ENCODE results near the gene SRPK2. TPM values are rescaled to one million over a fixed set of nuclear protein-coding genes. Genes with fewer than 3 reads are reported as not detected.

Gene SRPK2
- total and polyA plus RNA-seq, 2 of the 13 experiments (the other 11 are each of a cell fraction or from before 2014, with no cell fraction given), result 10.1 to 22.3 TPM

- in situ Hi-C loops (cut with HindIII; ENCODE audit: extremely low pct_ligation_motif_present, low pct_unique_long_range_greater_than_20kb), result no loop called here
- ATAC-seq (no peak), DNase-seq (ENCODE audit: low spot score) (no peak), FAIRE-seq (no peak)
- H3K4me2 ChIP-seq (ENCODE audit: low read depth, low read length), result no peak overlapping the region
- no peaks in the 10 kb centered on the region for H3K27me3 ChIP-seq (ENCODE audit: control insufficient read depth in 1 of 2, insufficient read depth in 2 of 2, low read length in 2 of 2)
- no peak overlapping the region for H3K4me3 ChIP-seq (replicated peaks in 1 of 3; ENCODE audit: insufficient read depth in 1 of 3, low read depth in 2 of 3, low read length in 3 of 3)
- BruUV-seq (replicated peaks), result no TSS peak
- no peak overlapping the region for H3K27ac ChIP-seq (ENCODE audit: extremely low read length, insufficient read depth, low read length)
- H4K20me1 ChIP-seq (ENCODE audit: insufficient read depth, low read length), result no peaks in the 10 kb centered on the region; the same call in 1 of the 2 replicates
- H3K36me3 ChIP-seq (replicated peaks in 1 of 2; ENCODE audit: control insufficient read depth in 1 of 2, insufficient read depth in 2 of 2, low read length in 2 of 2), result no peaks in the 10 kb centered on the region
- no peak overlapping the region for H2AFZ ChIP-seq (ENCODE audit: low read length)
- WGBS (ENCODE audit: low lambda C conversion rate), result 97% methylated on average over 10 of the region's 10 CpGs
- POLR2A ChIA-PET, result no interaction called here
- CTCF ChIA-PET (ENCODE audit: low intra/inter-chr PET ratio, low total read pairs), result no interaction called here
- intact Hi-C loops (cut with micrococcal nuclease; ENCODE audit: unreplicated experiment), result no loop called here
- no peak overlapping the region for H3K9ac ChIP-seq (ENCODE audit: insufficient read depth, low read depth, low read length)
- peaks cover 33% of the 10 kb centered on the region for H3K79me2 ChIP-seq (ENCODE audit: insufficient read depth, low read length)
- TF ChIP-seq ZUFSP (CRISPR knock-in tag; IDR thresholded peaks at IDR 0.05; ENCODE audit: borderline replicate concordance) (no peak), ZFP91 (CRISPR knock-in tag; IDR thresholded peaks at IDR 0.05; ENCODE audit: borderline replicate concordance) (no peak), IKZF1 (IDR thresholded peaks at IDR 0.05) (no peak), MTA1 (CRISPR knock-in tag; IDR thresholded peaks at IDR 0.05; ENCODE audit: borderline replicate concordance) (no peak), ZNF34 (CRISPR knock-in tag; IDR thresholded peaks at IDR 0.05; ENCODE audit: borderline replicate concordance) (no peak), ZNF768 (CRISPR knock-in tag; IDR thresholded peaks at IDR 0.05) (no peak), ZNF205 (CRISPR knock-in tag; IDR thresholded peaks at IDR 0.05) (no peak), ZNF331 (CRISPR knock-in tag; IDR thresholded peaks at IDR 0.05) (no peak), ATF7-NPFF (CRISPR knock-in tag; IDR thresholded peaks at IDR 0.05; ENCODE audit: low read depth) (no peak), KLF9 (CRISPR knock-in tag; IDR thresholded peaks at IDR 0.05; ENCODE audit: low read depth) (no peak), CENPBD1 (CRISPR knock-in tag; IDR thresholded peaks at IDR 0.05; ENCODE audit: borderline replicate concordance, low read depth) (no peak), MAFF (IDR thresholded peaks at IDR 0.05; ENCODE audit: low read depth, low read length) (no peak), SMYD3 (CRISPR knock-in tag; IDR thresholded peaks at IDR 0.05) (no peak), GATA4 (IDR thresholded peaks at IDR 0.05; ENCODE audit: borderline replicate concordance, low read depth) (no peak), BATF2 (CRISPR knock-in tag; IDR thresholded peaks at IDR 0.05) (no peak), ZBTB20 (CRISPR knock-in tag; IDR thresholded peaks at IDR 0.05; ENCODE audit: borderline replicate concordance, low read depth) (no peak), TOPORS (CRISPR knock-in tag; IDR thresholded peaks at IDR 0.05) (no peak)
- H3K9me3 ChIP-seq (ENCODE audit: low read length), result no peaks in the 10 kb centered on the region
- peaks cover 26% of the 10 kb centered on the region for H3K4me1 ChIP-seq (ENCODE audit: insufficient read depth, low read length)
These were observed 66.8 kb downstream of the SRPK2 start for GRCh38 chr7:105321754-105322455.

Data from HepG2 (cell line).